GM18520 (cell line): ENCODE measurements around the gene MOCS2.
"Not testable (repeated sequence)": the region's sequence is repeated elsewhere in the genome, so short reads cannot be mapped to it uniquely, and the experiment has no call there.

Source experiments
- ATAC-seq: cut with Tn5 transposase; IDR thresholded peaks from one replicate; pipeline ENCODE4 v1.9.1; 2021; ENCODE audit not compliant: unreplicated experiment

The MOCS2 gene, protein sequence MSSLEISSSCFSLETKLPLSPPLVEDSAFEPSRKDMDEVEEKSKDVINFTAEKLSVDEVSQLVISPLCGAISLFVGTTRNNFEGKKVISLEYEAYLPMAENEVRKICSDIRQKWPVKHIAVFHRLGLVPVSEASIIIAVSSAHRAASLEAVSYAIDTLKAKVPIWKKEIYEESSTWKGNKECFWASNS

DNA sequence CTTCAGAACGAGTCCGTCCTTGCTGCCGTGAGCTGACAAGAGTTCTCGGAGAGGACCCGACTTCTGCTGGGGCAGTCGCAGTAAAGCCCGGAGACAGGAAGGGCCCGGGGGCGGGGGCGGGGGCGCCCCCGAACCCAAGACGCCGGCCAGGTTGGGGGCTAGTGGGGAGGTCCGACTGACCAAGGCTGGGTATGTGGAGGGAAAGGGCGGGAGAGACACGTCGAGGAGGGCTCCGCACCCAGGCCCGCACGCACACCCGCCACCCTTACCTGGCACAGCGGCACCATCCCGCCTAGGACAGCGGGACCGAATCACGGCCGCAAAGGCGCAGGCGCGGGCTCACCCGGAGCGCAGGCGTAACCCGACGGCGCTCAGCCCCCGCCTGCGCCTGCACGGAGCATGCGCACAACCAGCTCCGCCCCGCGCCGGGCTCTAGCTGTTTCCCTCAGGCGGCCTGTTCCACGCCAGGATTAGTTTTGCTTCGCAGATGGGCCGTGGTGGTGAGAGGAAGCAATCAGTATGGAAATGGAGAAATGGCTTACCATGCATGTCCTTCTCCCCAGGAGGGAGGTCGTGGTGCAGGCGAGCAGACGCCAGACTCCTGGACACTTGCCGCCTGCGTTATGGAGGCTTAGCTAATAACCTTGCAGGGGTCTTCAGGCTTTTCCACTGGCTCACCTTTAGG lies at the start of gene MOCS2:
Gene MOCS2 (minus strand): TSS at position 315 of the 685 bp plus-strand sequence. CDS start 2,583 bp downstream, outside the sequence.
- peak; percentile 89 for ATAC-seq

DNA sequence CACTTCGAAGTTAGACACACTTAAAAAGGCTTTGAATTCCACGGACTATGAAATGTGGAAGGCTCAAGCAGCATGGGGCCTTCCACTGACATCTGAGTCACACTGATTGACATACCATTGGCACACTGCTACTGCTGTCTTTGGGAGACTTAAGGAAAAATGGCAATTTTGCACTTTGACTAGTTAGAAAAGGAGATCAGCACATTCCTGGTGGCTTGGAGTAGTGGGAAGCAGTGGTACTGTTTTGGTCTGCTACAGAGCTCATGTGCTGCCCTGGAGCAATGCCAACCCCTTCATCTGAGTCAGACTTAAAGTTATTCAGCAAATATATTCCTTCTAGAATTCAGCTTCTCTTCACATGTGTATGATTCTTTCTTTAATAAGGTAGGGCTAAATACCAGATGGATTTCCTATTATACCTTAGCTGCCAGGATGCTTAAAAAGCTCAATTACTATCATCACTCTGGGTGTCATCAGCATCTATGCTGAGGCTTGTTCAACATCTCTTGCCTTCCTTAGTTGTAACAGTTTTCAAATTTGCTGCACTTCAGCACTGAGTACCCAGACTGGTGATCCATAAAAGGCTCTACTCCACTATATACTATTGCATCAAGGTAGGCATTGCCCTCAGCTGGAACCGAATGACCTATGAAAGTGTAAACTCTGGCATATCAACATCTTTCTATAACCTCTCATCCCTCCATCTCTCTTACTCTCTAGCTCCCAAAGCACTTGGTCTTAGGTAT lies 42.3 kb upstream of the MOCS2 start:
- no peak for ATAC-seq

DNA sequence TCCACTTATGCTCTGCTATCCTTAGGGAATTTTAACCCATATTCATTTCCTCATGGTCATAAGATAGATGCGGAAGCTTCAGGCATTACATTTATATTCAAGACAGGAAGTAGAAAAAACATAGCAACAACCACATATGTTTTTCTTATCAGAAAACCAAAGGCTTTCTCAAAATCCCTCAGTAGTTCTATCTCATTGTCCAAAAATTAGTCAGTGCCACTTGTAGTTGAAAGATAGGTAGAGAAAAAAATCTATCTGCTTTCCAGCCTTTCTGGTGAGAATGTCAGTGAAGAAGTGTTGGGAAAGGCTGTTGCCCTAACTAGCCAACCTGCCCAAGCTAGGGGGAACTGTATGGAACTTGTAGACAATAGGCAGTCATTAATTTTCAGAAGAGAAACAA lies 23.5 kb upstream of the MOCS2 start:
- no peak for ATAC-seq

DNA sequence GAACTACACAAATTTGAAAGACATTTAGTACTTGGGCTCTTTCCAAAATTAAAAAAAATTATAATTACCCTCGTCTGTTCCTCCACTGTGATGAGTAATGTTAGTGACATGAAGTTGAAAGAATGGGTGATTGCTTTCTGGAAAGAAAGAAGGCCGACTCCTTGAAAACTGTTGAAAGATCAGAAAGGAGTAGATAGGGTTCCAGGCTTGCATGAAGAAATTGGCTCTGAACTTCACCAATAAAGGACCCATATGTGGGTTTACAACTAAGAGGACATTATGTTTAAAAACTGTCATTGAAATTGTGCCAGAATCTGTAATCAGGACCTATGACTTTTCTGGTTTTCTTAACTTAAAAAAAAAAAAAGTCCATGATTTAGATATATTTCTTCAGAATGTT lies 20.7 kb upstream of the MOCS2 start:
- no peak for ATAC-seq

DNA sequence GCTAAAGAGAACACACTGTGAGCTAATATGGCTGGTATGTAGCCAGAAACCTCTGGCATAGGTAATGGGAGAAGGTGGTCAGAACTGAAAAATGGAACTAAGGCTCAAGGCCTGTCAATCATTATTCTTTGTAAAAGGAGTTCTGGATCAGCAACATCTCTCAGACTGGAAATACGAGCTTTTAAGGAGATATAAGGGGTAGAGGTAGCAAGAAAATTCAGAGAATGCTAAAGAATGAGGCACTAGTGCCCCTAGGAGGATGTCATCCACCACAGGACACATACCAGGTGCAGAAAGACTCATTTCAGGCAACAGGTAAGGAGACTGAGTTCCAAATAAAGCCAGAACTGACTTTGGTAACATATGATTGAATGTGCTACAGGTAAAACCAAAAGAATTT lies 18.9 kb upstream of the MOCS2 start:
- no peak for ATAC-seq

DNA sequence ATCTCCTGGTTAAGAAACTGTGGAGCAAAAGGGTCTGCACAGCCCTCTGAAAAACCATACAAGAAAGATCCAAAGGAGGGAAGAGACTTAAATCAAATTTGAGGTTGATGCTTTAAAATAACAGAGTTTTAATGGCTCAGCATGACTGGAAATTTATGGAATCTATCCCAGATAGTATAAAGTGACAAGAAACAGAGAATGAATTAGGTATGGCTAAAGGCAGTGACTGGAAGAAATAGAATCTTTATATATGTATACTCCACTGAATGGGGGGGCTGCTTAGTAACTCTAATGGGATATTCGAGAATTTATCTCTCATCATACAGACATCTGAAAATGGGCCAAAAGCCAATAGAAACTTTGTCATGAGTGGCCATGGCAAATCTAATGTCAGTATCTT lies 17.6 kb upstream of the MOCS2 start:
- no peak for ATAC-seq

DNA sequence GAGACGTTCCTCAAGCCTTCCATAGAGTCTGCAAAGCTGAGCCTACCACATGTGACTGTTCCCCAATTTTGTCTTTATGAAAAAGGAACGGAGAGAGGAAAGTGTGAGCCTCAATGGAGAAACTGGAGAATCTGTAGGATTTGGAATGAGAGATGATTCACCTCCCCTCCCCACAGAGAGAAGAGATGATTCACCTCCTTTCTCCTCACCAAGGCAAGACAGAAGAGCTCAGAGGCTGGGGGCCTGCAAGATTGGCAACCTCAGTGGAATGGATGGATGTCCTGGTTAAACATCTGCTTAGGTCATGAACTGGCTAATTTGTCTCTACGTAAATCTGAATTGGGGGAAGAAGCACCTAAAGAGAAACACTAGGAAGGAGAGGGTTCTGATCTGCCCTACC lies 17.0 kb upstream of the MOCS2 start:
- ATAC-seq = no peak

DNA sequence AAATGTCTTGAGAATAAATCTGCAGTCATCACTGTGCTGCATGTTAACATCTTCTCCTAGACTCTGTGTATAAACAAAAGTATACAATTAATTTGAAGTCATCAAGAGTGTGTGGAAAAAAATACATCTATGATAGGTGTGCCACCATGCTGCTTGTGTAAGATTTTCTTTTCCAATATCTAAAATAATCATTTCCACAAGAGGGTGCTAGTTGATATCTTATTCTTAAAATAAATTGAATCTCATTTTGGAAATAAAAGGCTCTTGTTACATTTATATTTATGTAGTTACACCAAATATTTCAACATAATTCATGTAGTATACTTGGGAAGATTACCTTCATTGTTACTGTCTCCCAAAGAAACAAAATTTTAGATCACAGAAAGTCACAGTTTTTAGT lies 14.1 kb upstream of the MOCS2 start:
- ATAC-seq = no peak

DNA sequence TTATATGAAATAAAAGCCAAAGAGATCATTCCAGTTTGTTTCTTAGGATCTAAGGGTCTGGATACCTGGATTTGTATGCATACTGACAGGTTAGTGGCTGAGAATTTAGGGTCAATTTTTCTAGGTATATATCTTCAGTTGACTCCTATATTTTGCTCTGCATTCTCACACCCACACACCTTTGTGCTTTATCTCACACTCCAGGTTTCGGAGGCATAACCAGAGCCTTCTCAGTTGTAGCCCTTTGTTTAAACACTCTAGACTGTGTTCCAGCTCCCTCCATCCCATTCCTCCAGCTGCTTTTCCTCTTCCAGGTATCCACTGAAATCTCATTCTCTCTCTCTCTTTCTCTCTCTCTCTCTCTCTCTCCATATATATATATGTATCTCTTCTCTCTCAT lies 10.6 kb upstream of the MOCS2 start:
- ATAC-seq = no peak

DNA sequence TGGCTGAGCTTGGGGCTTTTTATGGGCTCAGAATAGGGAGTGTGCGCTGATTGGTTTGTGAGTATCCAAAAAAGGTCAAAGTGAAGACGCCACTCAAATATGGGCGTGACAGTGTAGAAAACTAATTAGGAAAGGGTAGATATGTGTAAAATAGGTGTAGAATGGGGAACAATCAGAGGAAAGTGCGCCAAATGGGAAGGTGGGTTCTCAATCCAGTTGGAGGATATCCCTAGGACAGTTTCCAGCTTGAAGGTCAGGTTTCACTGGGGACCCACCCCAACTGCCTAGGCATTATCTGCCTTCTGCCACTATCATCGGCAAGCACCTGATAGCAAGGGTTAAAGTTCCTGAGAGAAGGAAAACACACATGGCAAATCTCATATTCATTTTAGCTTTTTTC lies 9.3 kb upstream of the MOCS2 start:
- no peak for ATAC-seq

DNA sequence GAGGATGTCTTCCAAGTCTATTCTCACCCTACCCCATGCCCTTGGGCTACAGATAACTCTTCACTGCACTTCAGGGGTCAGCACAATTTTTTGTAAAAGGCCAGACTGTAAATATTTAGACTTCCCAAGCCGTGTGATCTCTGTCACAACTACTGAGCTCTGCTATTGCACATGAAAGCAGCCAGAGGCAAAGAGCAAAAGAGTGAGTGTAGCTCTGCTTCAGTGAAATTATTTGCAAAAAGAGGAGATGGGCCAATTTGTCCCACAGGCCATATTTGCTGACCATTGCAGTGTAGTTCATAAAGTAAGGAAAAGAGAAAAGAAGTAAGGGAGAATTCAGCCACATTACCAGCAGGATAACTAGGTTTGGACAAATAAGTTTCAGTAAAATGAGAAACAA lies 7.0 kb upstream of the MOCS2 start:
- ATAC-seq = no peak

DNA sequence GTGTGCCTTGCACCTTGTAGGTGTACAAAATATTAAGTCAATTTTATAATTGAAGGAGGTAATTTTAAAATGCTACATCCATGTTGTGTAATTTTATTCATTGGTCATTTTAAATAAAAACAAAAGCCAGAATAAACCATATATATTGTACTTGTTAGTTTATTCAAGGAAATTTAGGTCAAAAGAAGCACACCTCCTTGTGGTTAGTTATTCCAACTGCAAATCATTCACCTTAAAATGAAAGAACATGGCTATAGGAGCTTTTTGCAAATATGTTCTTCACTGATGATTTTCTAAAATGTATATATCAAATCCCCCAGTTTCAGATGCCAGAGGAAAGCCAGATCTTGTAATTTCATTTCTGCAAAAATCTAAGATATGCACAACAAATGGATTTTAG lies 5.4 kb upstream of the MOCS2 start:
- no peak for ATAC-seq

DNA sequence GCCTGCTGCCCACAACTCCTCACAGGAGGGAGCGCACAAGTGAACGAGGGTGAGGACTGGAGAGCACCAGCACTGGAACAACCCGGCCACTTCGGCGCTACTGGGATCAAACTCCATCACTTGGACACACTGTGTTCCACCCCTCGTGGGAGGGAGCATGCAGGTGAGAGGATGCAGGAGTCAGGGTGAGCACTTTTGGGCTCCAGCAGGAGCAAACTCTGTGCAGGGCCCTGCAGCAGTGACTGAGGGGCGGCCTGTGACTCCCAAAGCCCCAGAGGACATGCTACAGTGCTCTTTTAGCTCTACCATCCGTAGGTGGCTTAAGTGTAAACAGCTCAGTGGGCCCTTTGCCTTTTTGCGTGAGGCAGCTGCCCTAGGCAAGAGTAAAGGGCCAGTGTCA lies 4.4 kb upstream of the MOCS2 start:
- ATAC-seq = no peak

DNA sequence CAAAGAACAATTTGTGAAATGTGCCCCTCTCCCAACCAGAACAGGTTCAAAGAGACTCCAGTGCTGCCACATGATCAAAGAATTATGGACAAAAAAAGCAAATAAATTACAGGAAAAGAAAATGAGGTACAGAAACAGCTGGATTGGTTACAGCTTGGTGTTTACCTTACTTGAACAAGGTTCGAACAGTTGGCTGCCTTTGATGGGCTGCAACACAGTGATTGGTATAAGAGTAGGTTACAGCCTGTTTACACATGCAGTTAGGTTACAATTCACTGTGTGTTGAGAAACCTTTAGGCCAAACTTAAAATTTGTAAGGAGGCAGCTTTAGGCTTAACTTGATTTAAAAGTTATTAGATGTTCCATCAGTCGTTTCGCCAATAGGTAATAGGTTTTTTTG lies 3.4 kb upstream of the MOCS2 start:
- ATAC-seq = no peak

DNA sequence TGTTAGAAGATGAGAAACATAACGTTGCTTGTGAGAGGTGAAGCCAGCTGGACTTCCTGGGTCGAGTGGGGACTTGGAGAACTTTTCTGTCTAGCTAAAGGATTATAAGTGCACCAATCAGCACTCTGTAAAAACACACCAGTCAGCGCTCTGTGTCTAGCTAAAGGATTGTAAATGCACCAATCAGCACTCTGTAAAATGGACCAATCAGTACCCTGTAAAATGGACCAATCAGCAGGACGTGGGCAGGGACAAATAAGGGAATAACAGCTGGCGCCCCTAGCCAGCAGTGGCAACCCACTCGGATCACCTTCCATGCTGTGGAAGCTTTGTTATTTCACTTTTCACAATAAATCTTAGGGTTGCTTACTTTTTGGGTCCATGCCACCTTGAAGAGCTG lies 2.8 kb upstream of the MOCS2 start:
- ATAC-seq = not testable (repeated sequence)

DNA sequence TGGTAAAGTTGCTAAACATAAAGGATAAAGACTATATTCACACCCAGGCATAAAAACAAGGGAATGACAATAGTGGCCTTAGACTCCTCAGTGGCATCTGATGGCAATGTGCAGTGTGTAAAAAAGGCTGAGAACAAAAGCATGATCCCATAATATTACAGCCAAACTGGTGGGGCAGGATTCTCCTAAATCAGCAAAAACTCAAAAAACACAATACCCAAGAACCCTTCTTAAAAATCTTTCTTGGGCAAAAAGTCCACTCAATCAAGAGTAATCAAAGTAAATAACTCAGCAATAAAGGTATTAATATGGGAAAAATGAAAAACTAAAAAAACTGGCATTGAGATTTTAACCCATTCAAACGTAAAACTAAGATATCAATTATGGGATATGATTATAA lies 1.6 kb upstream of the MOCS2 start:
- ATAC-seq = no peak

DNA sequence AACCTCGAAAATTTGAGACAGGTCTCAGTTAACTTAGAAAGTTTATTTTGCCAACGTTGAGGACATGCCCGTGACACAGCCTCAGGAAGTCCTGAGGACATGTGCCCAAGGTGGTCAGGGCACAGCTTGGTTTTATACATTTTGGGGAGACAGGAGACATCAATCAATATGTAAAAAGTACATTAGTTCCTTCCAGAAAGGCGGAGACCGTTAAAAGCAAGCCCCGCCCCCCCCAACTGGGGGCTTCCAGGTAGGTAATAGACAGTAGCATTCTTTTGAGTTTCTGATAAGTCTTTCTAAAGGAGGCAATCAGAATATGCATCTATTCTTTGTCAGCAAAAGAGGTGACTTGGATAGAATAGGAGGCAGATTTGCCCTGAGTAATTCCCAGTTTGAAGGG lies 599 bp upstream of the MOCS2 start:
- peak; percentile 0 for ATAC-seq

DNA sequence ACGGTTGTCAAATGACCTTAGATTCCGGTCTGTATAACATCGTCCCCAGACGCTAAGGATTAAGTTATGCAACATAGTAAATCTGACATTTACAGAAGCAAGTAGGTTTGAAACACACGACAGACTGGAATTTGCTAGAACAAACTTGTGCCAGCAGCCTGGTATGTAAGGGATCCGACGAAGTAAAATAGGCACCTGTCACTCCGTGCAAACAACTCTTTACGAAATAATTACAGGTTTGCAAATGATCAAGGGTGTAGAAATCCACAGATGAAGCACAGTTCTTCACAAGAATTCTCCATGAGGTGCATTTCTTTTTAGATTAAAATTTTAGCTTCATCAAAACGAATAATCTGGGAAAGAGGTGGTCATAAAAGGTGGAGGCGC lies 508 bp downstream of the MOCS2 start:
- peak; percentile 2 for ATAC-seq

DNA sequence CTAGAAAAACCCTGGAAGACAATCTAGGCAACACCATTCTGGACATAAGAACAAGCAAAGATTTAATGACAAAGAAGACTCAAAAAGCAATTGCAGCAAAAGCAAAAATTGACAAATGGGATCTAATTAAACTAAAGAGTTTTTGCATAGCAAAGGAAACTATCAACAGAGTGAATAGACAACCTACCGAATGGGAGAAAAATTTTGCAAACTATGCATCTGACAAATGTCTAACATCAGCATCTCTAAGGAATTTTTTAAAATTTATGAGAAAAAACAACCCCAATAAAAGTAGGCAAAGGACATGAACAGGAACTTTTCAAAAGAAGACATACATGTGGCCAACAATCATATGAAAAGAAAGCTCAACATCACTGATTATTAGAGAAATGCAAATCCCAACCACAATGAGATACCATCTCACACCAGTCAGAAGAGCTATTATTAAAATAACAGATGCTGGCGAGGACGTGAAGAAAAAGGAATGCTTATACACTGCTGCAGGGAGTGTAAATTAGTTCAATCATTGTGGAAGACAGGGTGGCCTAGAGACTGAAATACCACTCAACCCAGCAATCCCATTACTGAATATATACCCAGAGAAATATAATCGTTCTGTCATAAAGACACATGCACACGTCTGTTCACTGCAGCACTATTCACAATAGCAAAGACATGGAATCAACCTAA lies 3.8 kb downstream of the MOCS2 start:
- ATAC-seq = no peak

DNA sequence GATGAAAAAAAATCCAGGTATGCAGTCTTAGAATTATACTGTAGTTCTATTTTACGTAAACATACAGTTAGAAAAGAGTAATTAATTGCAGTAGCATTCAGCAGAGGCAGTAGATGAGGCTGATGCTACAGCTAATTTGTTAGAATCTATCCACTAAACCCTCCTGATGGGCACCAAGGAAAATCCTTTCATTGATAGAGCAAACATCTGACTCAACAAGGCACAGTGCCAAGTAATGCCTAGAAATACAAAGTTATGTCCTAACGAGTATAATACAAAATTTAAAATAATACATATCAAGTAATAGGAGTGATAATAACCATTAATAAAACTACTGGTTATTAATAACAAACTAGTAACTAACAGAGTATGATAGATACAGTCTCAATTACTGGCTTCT lies 9.0 kb downstream of the MOCS2 start:
- ATAC-seq = no peak

DNA sequence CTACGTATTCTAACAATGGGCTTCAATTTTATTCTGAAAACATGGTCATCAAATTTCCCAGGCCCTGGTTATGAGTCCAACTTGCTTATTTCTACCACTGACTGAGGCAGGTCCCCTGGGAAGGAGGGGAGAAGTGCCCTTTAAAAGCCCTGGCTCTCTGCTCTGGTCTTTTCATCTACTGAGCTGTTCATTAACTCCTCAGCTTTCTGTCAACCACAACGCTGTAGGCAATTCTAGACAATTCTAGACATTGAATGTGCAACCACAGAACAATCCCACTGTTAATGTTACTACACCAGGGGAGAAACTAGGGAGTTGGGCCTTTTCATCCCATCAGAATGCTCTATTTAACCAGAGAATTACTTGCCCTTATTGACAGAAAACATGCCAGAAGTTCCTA lies 10.0 kb downstream of the MOCS2 start:
- no peak for ATAC-seq
